Measurements from ENCODE around the gene OTOF. TPM values are rescaled to one million over a fixed set of nuclear protein-coding genes. Genes with fewer than 3 reads are reported as not detected.

The OTOF gene
- total and polyA plus RNA-seq, 2 experiments from 2014 or later, result 0.21 to 0.23 TPM

- no peak overlapping the region for H3K4me3 ChIP-seq
- no peak overlapping the region for H3K27ac ChIP-seq (ENCODE audit: low read depth)
- H3K4me2 ChIP-seq, result no peak overlapping the region
- H3F3A ChIP-seq (replicated peaks; ENCODE audit: low read depth), result no peaks in the 10 kb centered on the region
- no peaks in the 10 kb centered on the region for H3K4me1 Mint-ChIP-seq
- DNase-seq (ENCODE audit: low spot score), result no peak
- no peak overlapping the region for H3K4me3 Mint-ChIP-seq
- H3K9me2 ChIP-seq (ENCODE audit: insufficient read depth), result no peaks in the 10 kb centered on the region
- no peaks in the 10 kb centered on the region for H3K9me3 Mint-ChIP-seq
- no peaks in the 10 kb centered on the region for H3K4me1 ChIP-seq (ENCODE audit: insufficient read depth)
- no peak overlapping the region for H3K27ac Mint-ChIP-seq
- H3K36me3 ChIP-seq (ENCODE audit: insufficient read depth), result no peaks in the 10 kb centered on the region
- no peaks in the 10 kb centered on the region for H3K36me3 Mint-ChIP-seq (ENCODE audit: low read depth)
- peaks cover 14% of the 10 kb centered on the region for H3K27me3 Mint-ChIP-seq (ENCODE audit: insufficient read depth, low read depth, poor library complexity)
- no peaks in the 10 kb centered on the region for H3K27me3 ChIP-seq (ENCODE audit: insufficient read depth)
- TF ChIP-seq CTCF (conservative IDR thresholded peaks at IDR 0.05; ENCODE audit: low read depth in 2 of 2) (no peak), JUNB (IDR thresholded peaks at IDR 0.05; ENCODE audit: unreplicated experiment) (no peak), ZNF114 (CRISPR knock-in tag; IDR thresholded peaks at IDR 0.05) (no peak), NANOG (IDR thresholded peaks at IDR 0.05; ENCODE audit: borderline replicate concordance) (no peak), REST (IDR thresholded peaks at IDR 0.05; ENCODE audit: unreplicated experiment) (no peak), CREB1 (CRISPR knock-in tag; IDR thresholded peaks at IDR 0.05; ENCODE audit: low read depth) (no peak), STAT1 (IDR thresholded peaks at IDR 0.05; ENCODE audit: unreplicated experiment) (no peak), ZNF462 (CRISPR knock-in tag; IDR thresholded peaks at IDR 0.05) (no peak), ETS1 (IDR thresholded peaks at IDR 0.05) (no peak), ZNF331 (CRISPR knock-in tag; IDR thresholded peaks at IDR 0.05; ENCODE audit: low read depth) (no peak), EZH2phosphoT487 (IDR thresholded peaks at IDR 0.05; ENCODE audit: unreplicated experiment) (no peak), POLR2AphosphoS5 (IDR thresholded peaks at IDR 0.05; ENCODE audit: low read depth) (no peak), EZH2 (IDR thresholded peaks at IDR 0.05; ENCODE audit: low read depth, unreplicated experiment) (no peak)
- no peaks in the 10 kb centered on the region for H4K20me1 ChIP-seq (replicated peaks; ENCODE audit: insufficient read depth)
- no peak for ATAC-seq
- H2AFZ ChIP-seq, result no peak overlapping the region
- no peaks in the 10 kb centered on the region for H3K79me2 ChIP-seq (replicated peaks; ENCODE audit: insufficient read depth)
Observed at GRCh38 chr2:26451700-26452099, 26.2 kb downstream of the OTOF start.

Measured in GM23338 (cell line).